ENCODE results near the gene FBXO24.

DNA sequence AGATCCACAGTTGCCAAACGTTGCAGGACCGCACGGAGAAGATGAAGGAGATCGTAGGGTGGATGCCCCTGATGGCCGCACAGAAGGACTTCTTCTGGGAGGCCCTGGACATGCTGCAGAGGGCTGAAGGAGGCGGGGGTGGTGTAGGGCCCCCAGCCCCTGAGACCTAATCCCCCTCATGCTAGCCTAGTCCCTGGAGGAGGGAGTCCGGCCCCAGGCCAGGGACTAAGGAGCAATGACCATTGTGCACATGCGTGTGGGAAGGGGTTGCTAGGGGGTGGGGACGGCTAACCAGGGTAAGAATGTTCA, 14.6 kb downstream of the FBXO24 start:
- TF ChIP-seq, protein P1, sequence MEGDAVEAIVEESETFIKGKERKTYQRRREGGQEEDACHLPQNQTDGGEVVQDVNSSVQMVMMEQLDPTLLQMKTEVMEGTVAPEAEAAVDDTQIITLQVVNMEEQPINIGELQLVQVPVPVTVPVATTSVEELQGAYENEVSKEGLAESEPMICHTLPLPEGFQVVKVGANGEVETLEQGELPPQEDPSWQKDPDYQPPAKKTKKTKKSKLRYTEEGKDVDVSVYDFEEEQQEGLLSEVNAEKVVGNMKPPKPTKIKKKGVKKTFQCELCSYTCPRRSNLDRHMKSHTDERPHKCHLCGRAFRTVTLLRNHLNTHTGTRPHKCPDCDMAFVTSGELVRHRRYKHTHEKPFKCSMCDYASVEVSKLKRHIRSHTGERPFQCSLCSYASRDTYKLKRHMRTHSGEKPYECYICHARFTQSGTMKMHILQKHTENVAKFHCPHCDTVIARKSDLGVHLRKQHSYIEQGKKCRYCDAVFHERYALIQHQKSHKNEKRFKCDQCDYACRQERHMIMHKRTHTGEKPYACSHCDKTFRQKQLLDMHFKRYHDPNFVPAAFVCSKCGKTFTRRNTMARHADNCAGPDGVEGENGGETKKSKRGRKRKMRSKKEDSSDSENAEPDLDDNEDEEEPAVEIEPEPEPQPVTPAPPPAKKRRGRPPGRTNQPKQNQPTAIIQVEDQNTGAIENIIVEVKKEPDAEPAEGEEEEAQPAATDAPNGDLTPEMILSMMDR (conservative IDR thresholded peaks at IDR 0.05; ENCODE audit: low read length) = no peak
- no peak for TF ChIP-seq EZH2phosphoT487 (IDR thresholded peaks at IDR 0.05; ENCODE audit: borderline replicate concordance)

Measured in Loucy (cell line).